WI38 (cell line): ENCODE data around the gene PSPC1.

Experiments used
- H3K4me3 ChIP-seq: 2 replicates; pipeline ENCODE4 v1.5.1; 2011; ENCODE audit warnings: low read depth, mild to moderate bottlenecking, control low read depth, low read length
- CTCF ChIP-seq: IDR thresholded peaks from 2 replicates; pipeline ENCODE4 v1.5.1; 2012; ENCODE audit warnings: low read depth, mild to moderate bottlenecking, control low read depth, low read length

The PSPC1 gene

GRCh38 chr13:19663416-19663979 is 119.2 kb downstream of the PSPC1 start:
- H3K4me3 ChIP-seq: no peak overlapping the region
- no peak for TF ChIP-seq CTCF

GRCh38 chr13:19661561-19661960 is 121.2 kb downstream of the PSPC1 start:
- no peak overlapping the region for H3K4me3 ChIP-seq
- TF ChIP-seq CTCF: no peak

GRCh38 chr13:19661126-19661525 is 121.6 kb downstream of the PSPC1 start:
- no peak for TF ChIP-seq CTCF
- no peak overlapping the region for H3K4me3 ChIP-seq

GRCh38 chr13:19658831-19659230 is 123.9 kb downstream of the PSPC1 start:
- H3K4me3 ChIP-seq: no peak overlapping the region
- TF ChIP-seq CTCF: no peak

- H3K4me3 ChIP-seq: no peak overlapping the region
- TF ChIP-seq CTCF: no peak
Observed at GRCh38 chr13:19657872-19658591, 124.7 kb downstream of the PSPC1 start.
